H9 (cell line): ENCODE results near the gene SLC12A5. TPM values are rescaled to one million over a fixed set of nuclear protein-coding genes. Genes with fewer than 3 reads are reported as not detected.

Experiments used
- DNase-seq: peaks from one replicate; pipeline ENCODE4 v3.0.0-alpha.2; 2017
- H2AFZ ChIP-seq: one replicate; pipeline ENCODE4 v1.6.1; 2013; ENCODE audit warnings: mild to moderate bottlenecking, low read length, control low read depth, moderate library complexity
- H2AK5ac ChIP-seq: 2 replicates; pipeline ENCODE4 v1.6.1; 2013; ENCODE audit warnings: low read length, control low read depth, mixed read lengths; ENCODE audit not compliant: insufficient read length
- H2BK120ac ChIP-seq: one replicate; pipeline ENCODE4 v1.6.1; 2013; ENCODE audit warnings: low read depth, mild to moderate bottlenecking, low read length, control low read depth, inconsistent platforms; ENCODE audit not compliant: poor library complexity, severe bottlenecking
- H2BK12ac ChIP-seq: 2 replicates; pipeline ENCODE4 v1.6.1; 2013; ENCODE audit warnings: low read length, control low read depth, mixed read lengths, low read depth; ENCODE audit not compliant: insufficient read length
- H2BK15ac ChIP-seq: 2 replicates; pipeline ENCODE4 v1.6.1; 2013; ENCODE audit warnings: low read depth, low read length, control low read depth
- H2BK20ac ChIP-seq: one replicate; pipeline ENCODE4 v1.6.1; 2013; ENCODE audit warnings: low read depth, mild to moderate bottlenecking, low read length, control low read depth, inconsistent platforms; ENCODE audit not compliant: poor library complexity, severe bottlenecking
- H2BK5ac ChIP-seq: 2 replicates; pipeline ENCODE4 v1.6.1; 2013; ENCODE audit warnings: low read length, control low read depth, mixed read lengths; ENCODE audit not compliant: insufficient read length
- H3K14ac ChIP-seq: 2 replicates; pipeline ENCODE4 v1.6.1; 2013; ENCODE audit warnings: low read length, control low read depth; ENCODE audit not compliant: insufficient read depth
- H3K18ac ChIP-seq: 2 replicates; pipeline ENCODE4 v1.6.1; 2013; ENCODE audit warnings: low read depth, mild to moderate bottlenecking, mixed read lengths, low read length, control low read depth; ENCODE audit not compliant: insufficient read length
- H3K23ac ChIP-seq: 2 replicates; pipeline ENCODE4 v1.6.1; 2013; ENCODE audit warnings: low read length, control low read depth, mixed read lengths, low read depth; ENCODE audit not compliant: insufficient read length
- H3K23me2 ChIP-seq: 2 replicates; pipeline ENCODE4 v1.6.1; 2013; ENCODE audit warnings: low read depth, mild to moderate bottlenecking, mixed read lengths, low read length, control low read depth; ENCODE audit not compliant: insufficient read length, poor library complexity, severe bottlenecking
- H3K27ac ChIP-seq: 2 replicates; pipeline ENCODE4 v1.5.1; 2013; ENCODE audit warnings: low read length, control low read depth, mixed read lengths, low read depth; ENCODE audit not compliant: insufficient read length
- H3K27me3 ChIP-seq: 2 replicates; pipeline ENCODE4 v1.6.1; 2013; ENCODE audit warnings: low read length, control low read depth, inconsistent platforms; ENCODE audit not compliant: insufficient read depth
- H3K4ac ChIP-seq: 2 replicates; pipeline ENCODE4 v1.6.1; 2013; ENCODE audit warnings: low read depth, mild to moderate bottlenecking, control low read depth, inconsistent platforms, low read length, moderate library complexity
- H3K4me1 ChIP-seq: 2 replicates; pipeline ENCODE4 v1.6.1; 2013; ENCODE audit warnings: low read length, control low read depth, inconsistent platforms; ENCODE audit not compliant: insufficient read depth
- H3K4me2 ChIP-seq: 2 replicates; pipeline ENCODE4 v1.6.1; 2013; ENCODE audit warnings: low read length, control low read depth, mixed read lengths; ENCODE audit not compliant: insufficient read length, insufficient read depth
- H3K56ac ChIP-seq: 2 replicates; pipeline ENCODE4 v1.6.1; 2013; ENCODE audit warnings: low read depth, mild to moderate bottlenecking, mixed read lengths, low read length, control low read depth; ENCODE audit not compliant: insufficient read length
- H3K79me1 ChIP-seq: 2 replicates; pipeline ENCODE4 v1.6.1; 2013; ENCODE audit warnings: low read depth, mild to moderate bottlenecking, moderate library complexity, low read length, control low read depth, inconsistent platforms; ENCODE audit not compliant: insufficient read depth, poor library complexity, severe bottlenecking
- H3K79me2 ChIP-seq: 2 replicates; pipeline ENCODE4 v1.6.1; 2013; ENCODE audit warnings: low read length, control low read depth, inconsistent platforms; ENCODE audit not compliant: insufficient read depth
- H3K9ac ChIP-seq: 2 replicates; pipeline ENCODE4 v1.6.1; 2013; ENCODE audit warnings: low read length, control low read depth, mixed read lengths; ENCODE audit not compliant: insufficient read length; ENCODE audit errors: extremely low read depth
- H3K9me3 ChIP-seq: one replicate; pipeline ENCODE4 v1.6.1; 2013; ENCODE audit warnings: low read depth, low read length, inconsistent platforms; ENCODE audit not compliant: control insufficient read depth
- H3T11ph ChIP-seq: one replicate; pipeline ENCODE4 v1.6.1; 2013; ENCODE audit warnings: mild to moderate bottlenecking, low read length, control low read depth, inconsistent platforms
- H4K20me1 ChIP-seq: one replicate; pipeline ENCODE4 v1.6.1; 2013; ENCODE audit not compliant: control insufficient read depth, insufficient read length, insufficient read depth
- H4K5ac ChIP-seq: 2 replicates; pipeline ENCODE4 v1.6.1; 2013; ENCODE audit warnings: low read depth, mild to moderate bottlenecking, mixed read lengths, low read length, control low read depth; ENCODE audit not compliant: insufficient read length
- H4K8ac ChIP-seq: replicated peaks from 2 replicates; pipeline ENCODE4 v1.6.1; 2013; ENCODE audit warnings: low read length, control low read depth, mixed read lengths, low read depth; ENCODE audit not compliant: insufficient read length
- H4K91ac ChIP-seq: 2 replicates; pipeline ENCODE4 v1.6.1; 2013; ENCODE audit warnings: low read depth, mild to moderate bottlenecking, moderate library complexity, mixed read lengths, low read length, control low read depth; ENCODE audit not compliant: insufficient read length
- H3K27ac Mint-ChIP-seq, 3 experiments: 2 replicates in 2 of 3; 3 replicates in 1 of 3; pipeline ENCODE4 v1.8.0; 2020 to 2021; ENCODE audit warnings: mixed read lengths in 3 of 3, mild to moderate bottlenecking in 1 of 3, moderate library complexity in 1 of 3
- H3K27me3 Mint-ChIP-seq: 2 replicates; pipeline ENCODE4 v1.8.0; 2021; ENCODE audit warnings: low read depth, mild to moderate bottlenecking, moderate library complexity, mixed read lengths
- H3K36me3 Mint-ChIP-seq, 3 experiments: 2 replicates in 2 of 3; 3 replicates in 1 of 3; pipeline ENCODE4 v1.8.0; 2020 to 2021; ENCODE audit warnings: low read depth in 3 of 3, mixed read lengths in 3 of 3; ENCODE audit not compliant: insufficient read depth in 1 of 3
- H3K4me1 Mint-ChIP-seq, 2 experiments: 2 replicates each; pipeline ENCODE4 v1.8.0; 2020; ENCODE audit warnings: mixed read lengths in 2 of 2
- H3K4me3 Mint-ChIP-seq, 2 experiments: 2 replicates in 1 of 2; 3 replicates in 1 of 2; pipeline ENCODE4 v1.8.0; 2020 to 2021; ENCODE audit warnings: mild to moderate bottlenecking in 2 of 2, mixed read lengths in 2 of 2, moderate library complexity in 1 of 2
- H3K9me3 Mint-ChIP-seq, 2 experiments: 2 replicates in 1 of 2; 3 replicates in 1 of 2; pipeline ENCODE4 v1.8.0; 2020; ENCODE audit warnings: mild to moderate bottlenecking in 2 of 2, mixed read lengths in 2 of 2, moderate library complexity in 1 of 2
- CTCF ChIP-seq: fragments of 200-600 bp; sonication (generic); conservative IDR thresholded peaks from 3 replicates; pipeline ENCODE4 v1.8.0; 2021; ENCODE audit warnings: antibody characterized with exemption, mild to moderate bottlenecking
- WGBS: extraction: QIAGEN DNeasy Blood & Tissue Kit; methylation state at CpG from one replicate; pipeline ENCODE4 v1.1.7; 2013; ENCODE audit warnings: missing lambda C conversion rate, low lambda C conversion rate, mixed read lengths; ENCODE audit not compliant: insufficient read length; ENCODE audit errors: extremely low coverage; 5-methylcytosine and 5-hydroxymethylcytosine counted together
- total RNA-seq: library from RNA; stranded (reverse); gene quantifications from 2 replicates; pipeline ENCODE4 v1.2.1, GENCODE V29; 2021

SLC12A5 gene
- total RNA-seq, 1 experiment from 2014 or later, result 8.7 TPM

DNA sequence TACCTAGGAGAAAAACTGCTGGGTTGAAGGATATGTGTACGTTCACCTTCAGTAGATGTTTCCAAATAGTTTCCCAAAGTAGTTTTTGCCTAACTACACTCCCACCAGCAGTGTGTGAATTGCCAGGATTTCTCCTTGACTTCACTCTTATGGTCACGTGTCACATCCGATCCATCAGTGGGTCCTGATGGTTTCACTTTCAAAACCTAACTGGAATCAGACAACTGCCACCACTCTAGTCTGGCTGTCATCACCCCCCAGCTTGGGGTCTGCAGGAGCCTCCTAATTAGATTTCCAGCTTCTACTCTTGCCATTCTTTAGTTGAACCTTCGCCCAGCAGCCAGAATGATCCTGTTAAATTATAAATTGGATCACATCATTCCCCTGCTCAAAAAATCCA lies 8.5 kb upstream of the SLC12A5 start:
- no peak overlapping the region for H3K14ac ChIP-seq
- no peak overlapping the region for H4K5ac ChIP-seq
- Mint-ChIP-seq H3K36me3 (peaks cover 0 to 4% (median 2%) of the 10 kb centered on the region in 3 experiments; a peak in 1 of 7 replicates), H3K4me3 (peak overlapping the region; percentile 80 to 83; a peak in 4 of 5 replicates), H3K27me3 (peaks cover 30% of the 10 kb centered on the region), H3K27ac (no peak overlapping the region), H3K4me1 (peaks cover 11 to 16% of the 10 kb centered on the region in 2 experiments), H3K9me3 (no peaks in the 10 kb centered on the region)
- no peak overlapping the region for H3K9ac ChIP-seq
- H3K27ac ChIP-seq, result no peak overlapping the region
- H4K8ac ChIP-seq, result no peak overlapping the region
- no peak overlapping the region for H2BK20ac ChIP-seq
- H3K18ac ChIP-seq, result no peak overlapping the region
- H3K27me3 ChIP-seq, result peaks cover 4% of the 10 kb centered on the region; the same call in 1 of the 2 replicates
- no peak overlapping the region for H2BK120ac ChIP-seq
- no peak overlapping the region for H3K23ac ChIP-seq
- no peak overlapping the region for H2BK15ac ChIP-seq
- TF ChIP-seq CTCF, result no peak
- H2BK12ac ChIP-seq, result no peak overlapping the region
- no peak overlapping the region for H4K91ac ChIP-seq
- H3K4me2 ChIP-seq, result peak overlapping the region; percentile 10
- H3K4ac ChIP-seq, result no peak overlapping the region
- no peak overlapping the region for H2AK5ac ChIP-seq
- no peaks in the 10 kb centered on the region; the same call in 1 of the 2 replicates for H3K4me1 ChIP-seq
- WGBS, result no CpG with 5 or more reads among the region's 4 CpGs
- H3K9me3 ChIP-seq, result no peaks in the 10 kb centered on the region
- no peaks in the 10 kb centered on the region for H3K79me2 ChIP-seq
- peaks cover 6% of the 10 kb centered on the region for H3K23me2 ChIP-seq
- no peak for DNase-seq
- H2AFZ ChIP-seq, result no peak overlapping the region
- no peak overlapping the region for H2BK5ac ChIP-seq
- H3K79me1 ChIP-seq, result no peaks in the 10 kb centered on the region
- H4K20me1 ChIP-seq, result no peaks in the 10 kb centered on the region
- no peak overlapping the region for H3T11ph ChIP-seq
- no peak overlapping the region for H3K56ac ChIP-seq
